ENCODE results near the gene PAK6.
A peak's percentile ranks its signal among the peaks of the same experiment; 100 is the strongest.

PAK6 gene

DNA sequence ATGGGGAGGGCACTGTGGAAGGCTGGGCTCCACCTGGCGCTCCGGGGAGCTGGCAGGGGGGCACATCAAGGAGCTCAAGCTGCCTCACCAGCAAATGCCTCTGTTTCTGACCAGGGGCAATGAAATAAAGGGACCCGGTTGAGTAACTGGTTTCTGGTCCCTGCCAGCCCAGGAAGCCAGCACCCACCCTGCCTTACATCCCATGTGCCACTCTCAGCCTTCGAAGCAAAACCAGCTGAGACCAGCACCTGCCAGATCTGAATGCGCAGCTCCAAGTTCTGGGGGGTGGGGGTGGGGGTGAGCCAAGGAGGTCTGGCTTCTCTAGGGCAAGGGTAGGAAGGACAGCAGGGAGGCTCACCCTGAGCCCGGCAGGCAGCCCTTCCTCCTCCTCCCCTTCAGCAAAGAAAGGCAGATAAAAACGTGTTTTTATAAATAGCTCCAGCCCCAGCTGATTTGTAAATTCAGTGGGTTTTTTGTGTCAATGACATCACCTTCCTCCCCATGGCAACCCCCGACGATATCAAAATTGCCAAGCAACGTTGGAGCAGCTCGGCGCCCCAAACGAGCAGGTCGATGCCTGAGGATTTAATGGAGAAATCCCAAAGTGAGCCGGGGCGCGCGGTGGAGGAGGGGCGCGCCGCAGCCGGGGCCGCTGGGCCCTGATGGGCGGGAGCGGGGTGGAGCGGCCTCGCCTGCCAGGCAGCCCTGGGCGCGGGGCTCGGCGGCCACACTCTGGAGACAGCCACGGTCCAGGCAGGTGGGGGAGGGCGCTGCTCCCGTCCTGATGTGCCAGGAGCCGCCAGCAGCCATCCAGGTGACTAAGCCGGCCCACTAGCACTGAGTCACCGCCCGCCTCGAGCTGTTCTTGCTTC is at the start of gene PAK6:
TSS of gene PAK6 (plus strand) at position 532 of the 872 bp plus-strand sequence. CDS start 25,723 bp downstream, outside the sequence.
- peak; percentile 35 for DNase-seq

DNA sequence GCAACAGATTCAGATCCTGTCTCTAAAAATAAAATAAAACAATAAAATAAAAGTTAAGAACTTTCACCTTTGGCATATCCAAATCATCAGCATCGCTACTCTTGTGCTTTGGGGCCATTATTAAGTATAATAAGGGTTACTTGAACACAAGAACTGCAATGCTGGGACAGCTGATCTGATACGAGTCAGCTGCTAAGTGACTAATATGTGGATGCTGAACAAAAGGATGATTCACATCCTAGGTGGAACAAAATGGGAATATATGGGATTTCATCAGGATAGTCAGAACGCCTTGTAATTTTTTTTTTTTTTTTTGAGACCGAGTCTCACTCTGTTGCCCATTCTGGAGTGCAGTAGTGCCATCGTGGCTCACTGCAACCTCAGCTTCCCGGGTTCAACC is 48.3 kb upstream of the PAK6 start:
- no peak for DNase-seq

DNA sequence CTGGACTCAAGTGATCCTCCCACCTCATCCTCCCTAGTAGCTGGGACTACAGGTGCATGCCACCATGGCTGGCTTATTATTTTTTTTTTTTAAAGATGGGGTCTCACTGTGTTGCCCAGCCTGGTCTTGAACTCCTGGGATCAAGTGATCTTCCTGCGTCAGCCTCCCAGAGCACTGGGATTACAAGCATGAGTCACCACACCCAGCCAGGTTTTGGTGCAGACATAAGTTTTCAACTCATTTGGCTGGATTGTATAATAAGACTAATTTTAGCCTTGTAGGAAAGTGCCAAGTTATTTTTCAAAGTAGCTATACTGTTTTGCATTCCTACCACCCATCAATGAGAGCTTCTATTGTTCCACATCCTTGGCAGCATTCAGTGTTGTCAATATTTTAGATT is 45.9 kb upstream of the PAK6 start:
- no peak for DNase-seq

DNA sequence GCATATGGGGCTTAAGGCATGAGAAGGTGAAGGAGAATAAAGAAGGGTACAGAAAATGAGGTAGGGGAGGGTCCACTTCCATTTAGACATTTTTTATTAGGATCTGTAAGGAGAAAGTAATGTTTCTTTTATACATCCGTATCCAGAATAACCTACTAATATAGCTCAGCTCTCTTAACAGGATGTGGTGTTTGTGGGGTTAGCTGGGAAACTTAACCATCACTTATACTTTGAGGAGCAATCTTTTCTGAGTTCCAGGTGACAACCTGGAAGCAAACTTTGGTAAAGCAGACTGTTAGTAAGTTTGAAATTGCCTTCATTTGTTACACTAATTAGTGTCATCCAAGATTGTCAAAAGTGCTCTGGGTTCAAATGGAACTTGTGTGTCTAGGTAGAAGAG is 41.4 kb upstream of the PAK6 start:
- DNase-seq, result no peak

DNA sequence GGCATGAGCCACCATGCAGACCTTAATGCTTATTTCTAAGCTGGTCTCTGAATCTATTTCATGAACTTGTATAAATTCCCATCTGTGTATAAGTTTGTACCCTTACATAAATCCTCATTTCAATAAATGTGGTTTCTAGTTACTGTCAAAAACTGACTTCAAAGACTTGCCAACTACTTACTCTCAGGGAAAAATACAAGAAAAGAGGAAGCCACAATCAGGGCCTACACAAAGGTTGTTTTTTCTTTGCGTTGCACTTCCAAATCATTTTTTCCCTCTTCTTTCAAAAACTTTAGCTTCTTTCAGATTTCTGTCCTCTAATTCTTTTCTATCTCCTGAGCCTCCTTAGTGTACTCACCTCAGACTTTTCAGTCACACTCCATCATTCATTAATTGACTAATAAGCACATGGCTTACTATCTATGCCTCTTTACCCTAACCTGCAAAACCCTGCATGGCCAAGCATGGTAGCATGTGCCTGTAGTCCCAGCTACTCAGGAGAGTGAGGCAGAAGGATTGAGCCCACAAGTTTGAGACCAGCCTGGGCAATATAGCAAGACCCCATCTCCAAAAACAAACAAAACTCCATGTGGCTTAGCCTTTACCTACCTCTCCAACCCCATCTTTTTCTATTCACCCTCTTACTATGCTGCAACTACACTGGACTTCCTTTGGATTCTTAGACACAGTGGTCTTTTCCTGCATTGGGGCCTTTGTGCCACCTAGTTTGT is 40.3 kb upstream of the PAK6 start:
- no peak for DNase-seq

DNA sequence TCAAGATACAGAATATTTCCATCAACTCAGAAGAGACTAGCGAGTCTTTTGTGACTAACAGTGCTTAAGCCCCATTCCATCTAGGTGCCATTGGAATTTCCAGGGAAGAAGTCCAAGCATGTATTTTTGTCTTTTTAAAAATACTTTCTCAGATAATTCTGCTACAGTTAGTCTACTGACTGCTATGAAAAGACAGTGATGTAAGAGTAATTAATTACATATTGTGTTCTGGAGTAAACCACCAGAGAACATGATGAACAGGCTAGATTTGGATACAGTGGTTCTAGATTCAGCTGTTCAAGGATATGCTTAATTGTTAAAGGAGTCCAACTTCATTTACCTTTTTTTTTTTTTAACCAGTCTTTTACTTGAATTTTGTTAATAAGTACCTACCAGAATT is 34.8 kb upstream of the PAK6 start:
- no peak for DNase-seq

DNA sequence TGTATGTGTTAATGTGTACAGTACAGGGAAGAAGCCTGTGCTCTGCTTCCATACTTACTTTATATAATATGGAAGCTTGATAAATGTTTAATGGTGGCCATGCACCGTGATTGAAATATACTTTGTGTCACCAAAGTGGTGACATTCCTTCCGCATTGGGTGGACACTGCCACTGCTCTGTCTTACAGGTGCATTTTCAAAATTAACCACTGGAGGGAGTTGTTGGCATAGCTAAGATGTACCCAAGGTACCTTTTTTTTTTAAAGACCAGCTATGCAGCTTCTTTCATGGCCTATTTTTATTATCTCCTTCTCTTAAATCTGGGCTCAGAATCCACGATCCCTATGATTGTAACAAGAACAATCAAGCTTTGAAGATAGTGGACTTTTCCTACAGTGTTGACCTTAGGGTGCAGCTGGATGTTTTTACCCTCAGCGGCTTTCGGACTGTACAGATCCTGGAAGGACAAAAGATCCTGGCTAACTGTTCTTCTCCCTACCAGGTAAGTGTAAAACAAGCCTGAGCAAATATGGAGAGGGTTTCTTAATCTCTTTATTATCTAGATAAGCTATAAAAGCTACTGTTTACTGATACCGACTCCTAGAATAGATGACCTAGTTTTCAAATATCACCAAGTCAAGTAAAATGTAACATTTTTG is 21.6 kb upstream of the PAK6 start:
- peak; percentile 13 for DNase-seq

DNA sequence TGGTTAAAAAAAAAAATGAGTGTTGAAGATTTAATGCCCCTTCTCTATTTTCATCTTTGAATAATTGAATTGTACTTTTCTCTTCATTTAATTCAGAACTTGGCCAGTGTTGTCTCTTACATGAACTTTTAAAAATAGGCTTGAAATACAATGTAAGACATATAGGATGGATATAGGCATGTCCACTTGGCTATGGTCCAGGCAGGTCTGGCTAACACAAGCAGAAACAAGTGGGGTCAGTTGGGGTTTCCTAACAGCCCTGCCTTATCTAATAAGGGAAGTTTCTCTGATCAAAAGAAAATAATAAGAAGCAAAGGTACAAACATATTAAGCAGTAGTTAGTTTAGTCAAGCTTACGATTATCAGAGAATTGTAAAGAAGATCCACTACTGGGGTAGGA is 19.1 kb upstream of the PAK6 start:
- DNase-seq, result no peak

DNA sequence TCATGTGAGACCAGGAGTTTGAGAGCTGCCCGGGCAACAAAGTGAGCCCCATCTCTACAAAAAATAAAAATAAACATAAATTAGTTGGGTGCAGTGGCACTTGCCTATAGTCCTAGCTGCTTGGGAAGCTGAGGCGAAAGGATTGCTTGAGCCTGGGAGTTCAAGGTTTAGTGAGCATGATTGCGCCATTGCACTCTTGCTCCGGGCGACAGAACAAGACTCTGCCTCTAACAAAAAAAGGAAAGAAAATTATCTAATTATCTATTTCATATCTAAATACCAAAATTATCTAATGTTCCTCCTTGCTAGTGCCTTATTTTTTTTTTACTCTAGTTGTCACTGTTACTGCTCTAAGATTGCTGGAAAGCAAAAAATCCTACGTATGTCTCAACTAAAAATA is 16.7 kb upstream of the PAK6 start:
- DNase-seq, result no peak

DNA sequence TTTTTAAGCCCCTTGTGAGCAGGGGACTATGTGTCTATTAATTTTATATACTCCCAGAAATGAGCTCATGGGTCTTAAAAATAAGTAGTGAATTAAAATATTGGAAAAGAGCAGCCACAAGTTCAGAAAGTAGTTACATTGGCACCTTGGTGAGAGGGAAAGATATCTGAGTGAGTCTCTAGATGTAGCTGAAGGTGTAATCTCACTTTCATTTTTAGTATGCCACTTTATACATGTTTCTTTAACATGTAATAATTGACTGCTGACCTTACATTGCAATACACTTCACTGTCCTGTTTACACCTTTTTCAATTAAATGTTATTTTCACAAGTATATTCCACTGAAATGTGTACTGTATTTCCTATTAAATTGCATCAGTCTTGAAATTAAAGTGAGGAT is 12.1 kb upstream of the PAK6 start:
- no peak for DNase-seq

DNA sequence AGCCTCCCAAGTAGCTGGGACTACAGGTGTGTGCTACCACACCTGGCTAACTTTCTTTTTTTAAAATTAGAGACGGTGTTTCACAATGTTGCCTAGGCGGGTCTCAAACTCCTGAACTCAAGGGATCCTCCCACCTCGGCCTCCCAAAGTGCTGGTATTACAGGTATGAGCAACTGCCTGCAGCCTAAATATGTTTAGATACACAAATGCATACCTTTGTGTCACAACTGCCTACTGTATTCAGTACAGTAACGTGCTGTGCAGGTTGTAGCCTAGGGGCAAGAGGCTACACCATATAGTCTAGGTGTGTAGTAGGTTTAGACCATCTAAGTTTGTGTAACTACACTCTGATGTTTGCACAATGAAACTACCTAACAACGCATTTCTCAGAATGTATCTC is 9.5 kb upstream of the PAK6 start:
- no peak for DNase-seq

DNA sequence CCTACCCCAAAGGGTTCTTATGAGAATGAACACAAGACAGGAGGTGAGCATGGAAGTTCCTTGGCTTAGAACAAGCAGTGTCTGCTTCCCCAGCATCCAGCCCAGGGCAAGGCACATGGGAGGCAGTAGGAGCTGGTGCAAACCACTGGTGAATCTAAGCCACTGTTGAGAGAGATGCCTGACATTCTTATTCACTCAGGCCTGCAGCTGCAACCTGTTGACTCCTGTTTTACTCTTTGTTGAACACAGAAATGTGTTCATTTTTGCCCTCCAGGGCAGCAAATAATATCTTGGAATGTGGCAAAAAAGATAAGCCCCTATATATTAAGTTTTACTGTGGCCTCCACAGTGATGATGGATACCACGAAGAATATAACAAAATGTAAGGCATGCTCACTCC is 8.9 kb upstream of the PAK6 start:
- DNase-seq, result no peak

DNA sequence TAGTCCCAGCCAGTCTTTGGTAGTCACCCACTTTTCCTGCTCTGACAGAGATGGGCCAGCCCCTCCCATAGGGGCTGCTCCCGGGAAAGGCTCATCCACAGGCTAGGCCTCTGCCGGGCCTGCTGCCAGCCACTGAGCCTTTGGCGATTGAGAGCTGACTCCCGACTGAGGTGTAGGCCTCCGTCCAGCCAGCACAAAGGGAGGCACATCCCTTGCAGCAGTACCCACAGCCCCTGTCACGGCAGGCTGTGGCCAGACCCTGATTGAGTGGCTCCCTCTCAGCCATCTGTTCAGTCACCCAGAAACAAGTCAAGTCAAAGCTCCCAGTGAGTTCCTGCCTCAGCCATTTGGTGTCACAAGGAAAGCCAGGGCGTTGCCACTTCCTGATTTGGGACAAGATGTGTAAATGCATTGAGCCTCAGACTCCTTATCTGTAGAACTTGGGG is 6.2 kb upstream of the PAK6 start:
- no peak for DNase-seq

DNA sequence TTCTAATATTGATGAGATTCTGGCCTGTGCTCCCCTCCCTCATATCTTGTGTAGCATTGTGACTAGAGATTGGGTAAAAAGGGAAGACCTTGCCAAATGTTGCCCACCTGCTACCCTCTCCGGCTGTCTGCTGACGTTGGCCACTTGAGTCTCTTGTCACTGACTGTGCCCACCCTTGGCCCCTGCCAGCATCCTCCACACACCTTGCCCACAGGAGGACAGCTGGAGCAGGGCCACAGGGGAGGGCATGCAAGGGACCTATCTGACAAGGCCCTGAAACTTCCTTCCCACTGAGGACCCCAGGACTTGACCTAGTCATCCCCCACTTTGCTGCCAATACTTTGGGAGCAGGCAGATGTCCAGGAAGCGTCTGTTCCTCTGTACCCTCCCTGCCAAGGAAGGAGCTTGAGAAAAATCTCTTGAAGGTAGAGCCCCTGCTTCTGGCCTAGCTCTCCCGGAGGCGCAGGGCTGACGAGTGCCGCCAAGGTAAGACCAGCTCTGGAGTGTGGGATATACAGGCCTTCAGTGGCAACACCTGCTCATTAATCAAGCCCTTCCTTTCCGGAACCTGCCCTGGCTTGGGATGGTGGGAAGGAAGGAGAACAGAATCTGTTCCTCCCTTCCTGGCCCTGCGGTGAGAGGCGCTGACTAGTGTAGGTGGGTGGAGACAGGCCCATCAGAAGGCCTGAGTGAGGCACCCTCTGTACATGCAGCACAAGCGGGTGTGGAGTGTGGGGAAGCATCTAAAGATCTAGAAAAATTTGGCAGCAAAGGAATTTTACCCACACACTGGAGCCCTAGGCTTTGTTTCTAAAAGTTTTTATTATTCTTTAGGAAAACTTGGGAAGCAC is 4.9 kb upstream of the PAK6 start:
- DNase-seq, result no peak

DNA sequence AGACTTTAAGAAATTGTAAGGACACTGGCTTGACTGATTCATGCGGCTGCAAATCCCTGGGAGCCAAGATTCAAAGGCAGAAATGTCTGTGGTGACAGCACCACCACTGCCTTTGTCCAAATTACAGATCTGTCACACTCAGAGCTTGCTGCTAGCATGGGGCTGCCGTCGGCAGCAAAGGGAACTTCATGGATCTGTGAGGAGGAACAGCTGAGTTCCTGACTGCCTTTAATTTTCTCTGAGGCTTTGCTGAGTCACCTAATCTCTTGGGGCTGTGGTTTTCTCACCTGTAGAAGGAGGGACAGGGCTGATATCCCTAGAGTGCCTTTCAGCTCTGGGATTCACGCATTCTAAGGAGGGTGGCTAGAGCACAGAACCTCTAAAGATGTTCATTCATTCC is 4.1 kb upstream of the PAK6 start:
- no peak for DNase-seq

DNA sequence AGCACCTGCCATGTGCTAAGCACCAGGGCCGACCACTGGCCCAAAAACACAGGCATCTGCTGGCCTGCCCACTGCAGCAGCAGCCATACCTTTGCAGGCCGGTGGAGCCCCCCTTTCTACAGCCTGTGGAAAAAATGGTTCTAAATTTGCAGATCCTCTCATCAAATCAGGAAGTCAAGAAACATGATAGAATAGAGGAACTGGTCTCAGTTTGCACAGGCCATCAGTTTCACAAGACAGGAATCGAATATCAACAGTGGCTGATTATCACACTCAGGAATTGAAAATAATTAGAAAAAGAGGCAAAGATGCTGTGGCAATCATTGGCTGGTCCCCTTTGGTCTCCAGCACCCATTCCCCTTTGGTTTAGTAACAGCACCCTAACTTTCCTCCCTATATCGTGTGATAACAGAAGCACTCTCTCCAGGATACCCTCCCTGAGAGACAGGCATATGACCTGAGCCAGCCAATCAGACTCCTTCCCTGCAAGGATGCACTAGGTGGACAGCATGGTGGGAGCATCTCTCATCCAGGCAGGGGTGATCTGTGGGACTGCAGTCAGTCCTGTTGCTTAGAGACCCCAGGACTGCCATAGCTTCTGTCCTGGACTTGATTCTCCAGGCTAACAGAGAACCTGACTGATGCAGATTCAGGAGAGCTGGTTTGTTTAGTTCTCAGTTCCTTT is 3.5 kb upstream of the PAK6 start:
- no peak for DNase-seq

DNA sequence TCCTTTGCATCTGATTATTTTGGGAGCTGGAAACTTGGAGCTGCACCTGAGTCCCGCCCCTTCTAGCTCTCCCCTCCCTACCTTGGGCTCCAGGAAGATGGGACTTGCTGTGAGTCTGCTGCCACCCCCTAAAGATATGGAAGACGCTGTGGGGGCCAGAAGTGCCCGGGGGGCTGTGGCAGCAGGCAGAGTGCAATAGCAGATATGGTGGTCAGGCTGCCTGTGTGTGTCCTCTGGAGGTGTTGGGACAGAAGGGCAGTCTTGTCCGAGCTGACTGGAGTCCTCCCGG is 485 bp downstream of the PAK6 start:
- no peak for DNase-seq

DNA sequence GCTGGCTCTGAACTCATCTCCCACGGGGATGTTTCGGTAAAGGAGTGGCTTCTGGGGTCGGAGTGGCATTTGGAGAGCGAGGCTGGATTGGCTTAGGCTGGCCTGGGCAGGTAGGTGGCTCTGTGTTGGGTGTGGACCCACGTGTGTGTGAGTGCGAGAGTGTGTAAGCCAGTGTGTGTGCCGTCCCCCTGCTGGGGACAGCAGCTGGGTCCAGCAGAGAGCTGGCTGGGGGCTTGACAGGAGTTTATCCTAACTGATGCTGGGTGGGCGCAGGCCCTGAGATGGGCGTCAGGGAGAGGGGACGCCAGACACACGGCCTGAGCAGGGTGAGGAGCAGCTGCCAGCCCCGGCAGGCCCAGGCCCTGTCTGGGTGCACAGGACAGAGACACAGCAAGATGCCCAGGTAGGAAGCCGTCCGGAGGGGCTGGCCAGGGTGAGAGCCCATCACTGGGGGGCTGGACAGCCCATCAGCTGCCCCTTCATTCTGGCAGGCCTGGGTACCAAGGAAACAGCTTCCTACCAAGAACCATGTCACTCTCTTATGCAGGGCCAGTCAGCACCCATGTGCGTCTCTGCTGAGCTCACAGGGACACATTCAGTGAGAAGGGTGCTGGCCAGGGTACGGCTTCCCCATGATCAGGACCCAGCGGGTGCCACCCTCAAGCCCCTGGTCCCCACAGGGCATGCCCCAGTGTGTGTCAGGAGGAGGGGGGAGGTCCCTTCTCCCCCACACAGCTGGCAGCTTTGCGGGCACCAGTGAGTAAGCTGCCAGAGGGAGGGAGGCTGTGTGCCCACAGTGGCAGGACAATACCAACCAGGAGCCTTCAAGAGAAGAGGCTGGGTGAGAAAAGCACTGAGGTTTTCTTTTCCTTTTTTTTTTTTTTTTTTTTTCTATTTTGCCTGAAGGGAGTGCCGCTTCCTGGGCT is 1.1 kb downstream of the PAK6 start:
- DNase-seq, result no peak

DNA sequence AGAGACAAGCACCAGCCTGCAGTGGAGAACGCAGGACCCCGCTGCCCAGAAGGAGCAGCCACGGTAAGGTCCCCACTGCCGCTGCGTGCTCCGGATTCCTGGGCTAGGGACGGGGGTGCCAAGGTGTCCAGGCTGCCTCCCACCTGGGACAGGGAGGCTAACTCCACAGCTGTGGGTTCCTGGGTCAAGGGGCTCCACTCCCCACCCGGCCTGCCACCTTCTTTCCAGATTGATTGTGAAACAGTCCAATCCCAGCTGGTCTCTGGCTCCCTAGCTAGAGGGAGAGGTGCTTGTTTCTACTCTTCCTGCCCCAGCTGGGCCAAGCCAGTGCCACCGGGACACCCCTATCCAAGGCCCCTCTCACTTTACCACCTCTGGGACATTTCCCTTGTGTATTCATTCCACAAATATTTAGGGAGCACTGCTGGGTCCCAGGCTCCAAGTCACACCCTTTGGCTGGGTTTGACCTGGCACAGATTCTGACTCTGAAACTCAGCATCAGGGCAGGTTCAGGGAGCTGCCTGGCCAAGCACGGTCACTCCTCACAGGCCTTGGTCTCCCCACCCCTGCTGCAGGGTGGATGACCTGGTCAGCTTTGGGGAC is 1.9 kb downstream of the PAK6 start:
- no peak for DNase-seq

DNA sequence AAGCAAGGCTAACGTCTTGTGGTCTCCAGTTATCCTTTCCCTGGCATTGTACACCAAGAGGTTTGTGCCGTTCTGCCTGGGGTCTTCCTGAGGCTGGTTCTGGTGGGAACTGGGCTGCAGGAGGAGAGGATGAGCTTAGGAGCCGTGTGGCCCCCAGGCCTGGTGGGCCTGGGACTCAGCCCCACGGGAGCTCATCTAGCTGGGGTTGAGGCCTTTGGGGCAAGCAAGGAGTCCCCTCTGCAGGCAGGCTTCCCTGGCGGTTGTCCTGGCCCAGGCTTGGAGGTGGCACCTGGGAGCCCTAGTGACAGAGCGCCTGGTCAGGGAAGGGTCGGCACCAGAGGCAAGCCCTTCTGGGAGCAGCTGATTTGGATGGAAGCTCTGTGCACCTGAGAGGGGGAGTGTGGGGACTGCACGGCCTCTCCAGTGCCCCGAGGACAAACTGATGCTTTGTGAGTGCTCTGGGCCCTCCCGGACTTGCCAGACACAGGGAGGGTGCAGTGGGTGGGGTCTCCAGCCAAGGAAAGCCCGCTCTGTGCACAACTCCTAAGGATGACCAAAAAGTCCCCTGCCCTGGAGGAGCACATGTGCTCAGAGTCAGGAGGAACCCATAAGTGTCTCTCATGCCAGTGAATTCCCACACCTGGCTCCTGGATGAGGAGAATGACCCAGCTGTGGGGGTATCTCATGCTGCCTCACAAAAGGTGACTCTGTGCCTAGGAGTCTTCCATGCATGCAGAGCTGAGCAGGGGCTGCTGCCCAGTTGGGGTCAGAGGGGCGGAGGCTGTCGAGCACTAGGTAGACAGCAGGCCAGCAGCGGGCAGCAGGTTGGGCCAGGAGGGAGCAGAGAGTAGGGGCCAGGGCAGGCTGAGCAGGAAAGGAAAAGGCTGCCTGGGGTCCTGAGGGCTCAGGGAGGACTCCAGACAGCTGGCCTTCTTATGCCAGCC is 2.7 kb downstream of the PAK6 start:
- no peak for DNase-seq

Measured in NCI-H2029 (cell line).